H1 (cell line): ENCODE results near the gene DPH5.

Experiments used
- EZH2 ChIP-seq: fragments of 200-600 bp; sonication (generic); IDR thresholded peaks from 2 replicates; pipeline ENCODE4 v1.7.1; 2012; ENCODE audit warnings: low read depth, mild to moderate bottlenecking, moderate library complexity, low read length, inconsistent platforms; ENCODE audit not compliant: severe bottlenecking
- JUN ChIP-seq: IDR thresholded peaks from 2 replicates; pipeline ENCODE4 v1.6.1; 2011; ENCODE audit warnings: low read depth, mild to moderate bottlenecking, improper control_type of control experiment, low read length
- KDM1A ChIP-seq: fragments of 200-600, 300-600 bp; sonication (generic); IDR thresholded peaks from 2 replicates; pipeline ENCODE4 v1.7.1; 2016; ENCODE audit warnings: mild to moderate bottlenecking, low read length, borderline replicate concordance
- POLR2A ChIP-seq, 2 experiments: IDR thresholded peaks; 1 replicate in 1 of 2; 2 replicates in 1 of 2; pipeline ENCODE4 v1.6.1; 2011; ENCODE audit warnings: low read depth in 2 of 2, low read length in 2 of 2, mild to moderate bottlenecking in 2 of 2; ENCODE audit errors: control extremely low read depth in 1 of 2
- POLR2AphosphoS5 ChIP-seq: IDR thresholded peaks from 2 replicates; pipeline ENCODE4 v1.6.1; 2011; ENCODE audit warnings: low read depth, low read length
- RAD21 ChIP-seq, 2 experiments: IDR thresholded peaks in 1 of 2; conservative IDR thresholded peaks in 1 of 2; 2 replicates each; pipeline ENCODE4 v1.6.1; 2011; ENCODE audit warnings: low read depth in 2 of 2, low read length in 2 of 2, improper control_type of control experiment in 1 of 2, inconsistent platforms in 1 of 2, mild to moderate bottlenecking in 1 of 2, moderate library complexity in 1 of 2
- RNF2 ChIP-seq: fragments of 200-900, 300-1000 bp; sonication (generic); IDR thresholded peaks from 2 replicates; pipeline ENCODE4 v1.7.1; 2016; ENCODE audit warnings: borderline replicate concordance, low read depth, mild to moderate bottlenecking, antibody characterized with exemption, low read length; ENCODE audit not compliant: poor library complexity, severe bottlenecking; ENCODE audit errors: missing control alignments
- SP1 ChIP-seq: IDR thresholded peaks from 2 replicates; pipeline ENCODE4 v1.6.1; 2011; ENCODE audit warnings: low read depth, low read length
- SRF ChIP-seq: IDR thresholded peaks from 2 replicates; pipeline ENCODE4 v1.6.1; 2011; ENCODE audit warnings: mild to moderate bottlenecking, low read depth, low read length, moderate library complexity
- TAF1 ChIP-seq: IDR thresholded peaks from 2 replicates; pipeline ENCODE4 v1.6.1; 2011; ENCODE audit warnings: mild to moderate bottlenecking, low read depth, low read length
- TF ChIP-seq, protein P1 (sequence below), 3 experiments: IDR thresholded peaks; 1 replicate in 2 of 3; 2 replicates in 1 of 3; pipeline versions ENCODE4 v1.5.1 to v1.6.1; 2011; ENCODE audit warnings: low read length in 3 of 3, mild to moderate bottlenecking in 3 of 3, inconsistent platforms in 2 of 3, low read depth in 1 of 3, moderate library complexity in 1 of 3; ENCODE audit not compliant: insufficient read depth in 1 of 3; ENCODE audit errors: control extremely low read depth in 1 of 3

DNA sequence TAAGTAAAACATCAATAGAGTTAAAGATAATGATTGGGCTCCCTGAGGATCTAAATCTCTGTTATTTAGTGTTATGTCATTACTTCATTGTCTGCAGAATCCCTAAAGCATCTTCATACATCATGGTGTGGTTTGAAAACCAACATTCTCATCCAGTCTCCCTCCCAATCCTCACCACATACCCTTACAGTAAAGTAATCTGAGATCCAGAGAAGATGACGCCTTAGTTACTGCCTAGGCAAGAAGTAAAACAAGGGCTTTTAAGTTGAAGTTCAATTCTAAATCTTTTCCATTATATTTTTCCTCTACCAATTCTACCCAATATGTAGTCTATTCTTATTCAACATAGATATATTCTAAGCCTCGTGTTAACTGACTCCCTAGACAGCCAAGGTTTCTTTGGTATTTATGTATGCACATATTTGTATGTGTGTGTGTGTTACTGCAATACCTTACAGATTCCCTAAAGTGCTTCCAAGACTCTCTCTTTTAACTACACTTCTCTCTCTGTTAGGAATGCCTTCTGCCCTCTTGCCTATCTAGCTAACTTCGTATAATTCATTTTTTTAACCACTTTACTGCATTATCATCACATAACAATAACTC is 17.3 kb downstream of the DPH5 start:
- TF ChIP-seq KDM1A = no peak
- TF ChIP-seq RAD21 (IDR thresholded peaks at IDR 0.05 in 1 of 2, conservative IDR thresholded peaks at IDR 0.05 in 1 of 2; ENCODE audit: low read depth in 2 of 2, low read length in 2 of 2) = no peak
- no peak for TF ChIP-seq SP1
- TF ChIP-seq SRF = no peak
- TF ChIP-seq JUN = no peak
- TF ChIP-seq POLR2A (IDR thresholded peaks at IDR 0.05; ENCODE audit: control extremely low read depth in 1 of 2, low read depth in 2 of 2, low read length in 2 of 2) = no peak
- TF ChIP-seq RNF2 = no peak
- TF ChIP-seq, protein P1, sequence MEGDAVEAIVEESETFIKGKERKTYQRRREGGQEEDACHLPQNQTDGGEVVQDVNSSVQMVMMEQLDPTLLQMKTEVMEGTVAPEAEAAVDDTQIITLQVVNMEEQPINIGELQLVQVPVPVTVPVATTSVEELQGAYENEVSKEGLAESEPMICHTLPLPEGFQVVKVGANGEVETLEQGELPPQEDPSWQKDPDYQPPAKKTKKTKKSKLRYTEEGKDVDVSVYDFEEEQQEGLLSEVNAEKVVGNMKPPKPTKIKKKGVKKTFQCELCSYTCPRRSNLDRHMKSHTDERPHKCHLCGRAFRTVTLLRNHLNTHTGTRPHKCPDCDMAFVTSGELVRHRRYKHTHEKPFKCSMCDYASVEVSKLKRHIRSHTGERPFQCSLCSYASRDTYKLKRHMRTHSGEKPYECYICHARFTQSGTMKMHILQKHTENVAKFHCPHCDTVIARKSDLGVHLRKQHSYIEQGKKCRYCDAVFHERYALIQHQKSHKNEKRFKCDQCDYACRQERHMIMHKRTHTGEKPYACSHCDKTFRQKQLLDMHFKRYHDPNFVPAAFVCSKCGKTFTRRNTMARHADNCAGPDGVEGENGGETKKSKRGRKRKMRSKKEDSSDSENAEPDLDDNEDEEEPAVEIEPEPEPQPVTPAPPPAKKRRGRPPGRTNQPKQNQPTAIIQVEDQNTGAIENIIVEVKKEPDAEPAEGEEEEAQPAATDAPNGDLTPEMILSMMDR (IDR thresholded peaks at IDR 0.05; ENCODE audit: control extremely low read depth in 1 of 3, insufficient read depth in 1 of 3, low read depth in 1 of 3, low read length in 3 of 3) = no peak
- TF ChIP-seq TAF1 = no peak
- no peak for TF ChIP-seq POLR2AphosphoS5
- no peak for TF ChIP-seq EZH2
